AG09319 (cell line): Measurements from ENCODE around the gene ACKR2.

Source experiments
- DNase-seq: peaks from one replicate; pipeline ENCODE4 v3.0.0-alpha.2; 2010; ENCODE audit warnings: low read depth; ENCODE audit errors: extremely low read depth
- TF ChIP-seq, protein P1 (sequence below): IDR thresholded peaks from 2 replicates; pipeline ENCODE4 v1.5.1; 2011; ENCODE audit warnings: low read depth, mild to moderate bottlenecking, inconsistent platforms, low read length, moderate library complexity

Gene ACKR2

DNA sequence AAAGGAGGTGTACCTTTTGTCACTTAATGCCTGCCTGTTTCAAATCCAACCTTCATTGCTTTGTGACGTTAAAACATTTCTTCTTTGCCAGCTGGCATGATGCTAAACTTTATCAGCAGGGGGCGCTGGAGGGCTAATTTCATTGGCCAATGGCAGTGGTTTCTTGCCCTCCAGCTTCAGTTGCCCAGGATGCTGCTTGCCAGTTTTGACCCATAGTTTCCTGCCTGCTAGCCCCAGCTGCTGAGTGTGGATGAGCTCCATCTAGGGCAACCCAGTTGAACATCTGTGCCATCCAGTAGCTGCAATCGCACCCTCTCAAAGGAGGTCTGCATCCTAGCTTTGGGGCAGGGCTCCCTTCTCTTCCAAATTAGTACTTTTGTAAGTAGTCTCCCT lies 22.1 kb downstream of the ACKR2 start:
- TF ChIP-seq, protein P1, sequence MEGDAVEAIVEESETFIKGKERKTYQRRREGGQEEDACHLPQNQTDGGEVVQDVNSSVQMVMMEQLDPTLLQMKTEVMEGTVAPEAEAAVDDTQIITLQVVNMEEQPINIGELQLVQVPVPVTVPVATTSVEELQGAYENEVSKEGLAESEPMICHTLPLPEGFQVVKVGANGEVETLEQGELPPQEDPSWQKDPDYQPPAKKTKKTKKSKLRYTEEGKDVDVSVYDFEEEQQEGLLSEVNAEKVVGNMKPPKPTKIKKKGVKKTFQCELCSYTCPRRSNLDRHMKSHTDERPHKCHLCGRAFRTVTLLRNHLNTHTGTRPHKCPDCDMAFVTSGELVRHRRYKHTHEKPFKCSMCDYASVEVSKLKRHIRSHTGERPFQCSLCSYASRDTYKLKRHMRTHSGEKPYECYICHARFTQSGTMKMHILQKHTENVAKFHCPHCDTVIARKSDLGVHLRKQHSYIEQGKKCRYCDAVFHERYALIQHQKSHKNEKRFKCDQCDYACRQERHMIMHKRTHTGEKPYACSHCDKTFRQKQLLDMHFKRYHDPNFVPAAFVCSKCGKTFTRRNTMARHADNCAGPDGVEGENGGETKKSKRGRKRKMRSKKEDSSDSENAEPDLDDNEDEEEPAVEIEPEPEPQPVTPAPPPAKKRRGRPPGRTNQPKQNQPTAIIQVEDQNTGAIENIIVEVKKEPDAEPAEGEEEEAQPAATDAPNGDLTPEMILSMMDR = peak; percentile 60
- no peak for DNase-seq

GRCh38 chr3:42836150-42837123 lies 27.2 kb downstream of the ACKR2 start:
- TF ChIP-seq, protein P1 = no peak
- DNase-seq = no peak

- no peak for DNase-seq
- TF ChIP-seq, protein P1 = no peak
These were observed 29.3 kb downstream of the ACKR2 start for GRCh38 chr3:42838571-42838970.

DNA sequence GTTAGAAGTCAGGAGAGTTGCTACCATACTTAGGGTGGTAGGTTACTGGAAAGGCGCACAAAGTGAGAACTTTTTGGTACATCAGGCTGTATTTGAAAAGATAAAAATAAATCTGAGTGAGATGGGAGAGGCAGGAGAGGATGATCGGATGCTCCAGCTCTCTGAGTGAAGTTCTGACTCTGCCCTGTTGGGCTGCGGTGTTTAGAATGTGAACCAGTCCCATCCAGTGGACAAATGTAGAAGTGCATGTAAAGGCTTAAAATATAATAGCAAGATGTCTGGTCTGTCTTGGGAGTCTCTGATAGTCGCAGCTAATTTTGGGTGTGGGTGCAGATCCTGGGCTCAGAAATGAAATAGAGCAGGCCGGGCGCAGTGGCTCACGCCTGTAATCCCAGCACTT lies 30.4 kb downstream of the ACKR2 start:
- TF ChIP-seq, protein P1 = peak; percentile 78
- peak; percentile 38 for DNase-seq

DNA sequence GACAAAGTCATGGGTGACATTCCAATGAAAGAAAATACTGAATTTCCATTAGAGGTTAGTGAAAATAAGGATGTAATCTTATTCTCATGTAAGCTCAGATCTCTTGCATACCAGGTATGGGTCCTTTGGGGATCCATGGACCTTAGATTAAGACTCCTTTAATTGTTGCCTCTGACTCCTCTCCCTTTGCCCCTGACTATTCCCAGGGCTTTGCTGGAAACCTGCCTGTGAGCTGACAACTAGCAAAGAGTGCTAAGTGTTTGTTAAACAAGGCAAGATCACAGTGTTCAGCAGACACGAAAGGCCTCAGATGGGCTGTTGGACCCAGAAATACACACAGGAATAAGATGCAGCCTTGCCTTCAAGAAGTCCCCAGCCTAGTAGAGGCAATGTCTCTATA lies 32.1 kb downstream of the ACKR2 start:
- TF ChIP-seq, protein P1 = no peak
- DNase-seq = no peak

- TF ChIP-seq, protein P1 = no peak
These were observed 34.6 kb downstream of the ACKR2 start for GRCh38 chr3:42843713-42844411.

GRCh38 chr3:42844412-42844713 lies 35.1 kb downstream of the ACKR2 start:
- TF ChIP-seq, protein P1 = no peak
- no peak for DNase-seq

More at GRCh38 chr3:42843713-42844411, 34.6 kb downstream of the ACKR2 start:
- no peak for DNase-seq
